ENCODE measurements around the gene FGF14.

The FGF14 gene

DNA sequence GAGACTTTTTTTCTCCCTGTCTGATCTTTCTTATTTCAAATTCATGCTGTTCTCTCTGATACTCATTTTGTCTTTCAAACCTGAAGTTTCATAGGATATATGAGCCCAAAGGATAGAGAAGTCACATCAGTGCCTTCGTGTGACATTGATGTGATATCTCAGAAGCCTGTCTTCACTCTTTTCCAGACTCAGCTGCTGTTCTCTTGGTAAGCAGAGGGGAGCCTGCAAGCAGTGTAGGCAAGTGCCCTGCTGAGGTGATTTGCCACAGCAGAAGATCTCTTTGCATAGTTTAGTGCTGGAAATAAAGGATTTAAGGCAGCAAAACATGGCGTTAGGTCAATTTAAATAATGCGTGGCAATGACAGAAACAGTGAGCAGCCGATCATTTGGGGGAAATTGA lies 602.7 kb downstream of the FGF14 start:
- no peak overlapping the region for H3K4me3 ChIP-seq (replicated peaks; ENCODE audit: low read depth, low read length)
- no peak for TF ChIP-seq CTCF (IDR thresholded peaks at IDR 0.05; ENCODE audit: low read length, missing control alignments)
- no peak for DNase-seq (ENCODE audit: low read depth)

DNA sequence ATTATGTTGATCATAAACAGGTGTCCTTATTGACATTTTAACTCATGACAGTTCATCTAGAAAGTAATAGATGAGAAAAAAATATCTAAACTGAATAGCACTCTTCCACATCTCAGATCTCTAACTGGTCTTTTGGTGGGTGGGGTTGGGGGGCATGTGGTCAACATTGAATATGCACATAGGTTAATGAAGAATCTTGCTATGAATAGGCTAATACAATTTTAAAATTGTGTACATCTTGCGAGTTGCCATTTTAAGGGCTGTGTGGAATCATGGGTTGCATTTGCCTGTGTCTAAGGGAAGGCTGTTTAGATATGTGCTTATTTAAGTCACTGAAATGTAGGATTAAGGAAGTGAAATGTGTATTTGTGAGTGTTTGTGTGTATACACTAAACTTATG lies 603.4 kb downstream of the FGF14 start:
- DNase-seq (ENCODE audit: low read depth): no peak
- no peak for TF ChIP-seq CTCF (IDR thresholded peaks at IDR 0.05; ENCODE audit: low read length, missing control alignments)
- no peak overlapping the region for H3K4me3 ChIP-seq (replicated peaks; ENCODE audit: low read depth, low read length)

- no peak for TF ChIP-seq CTCF (IDR thresholded peaks at IDR 0.05; ENCODE audit: low read length, missing control alignments)
- H3K4me3 ChIP-seq (replicated peaks; ENCODE audit: low read depth, low read length): no peak overlapping the region
- no peak for DNase-seq (ENCODE audit: low read depth)
These were observed 606.4 kb downstream of the FGF14 start for GRCh38 chr13:101795460-101795859.

- DNase-seq (ENCODE audit: low read depth): no peak
- TF ChIP-seq CTCF (IDR thresholded peaks at IDR 0.05; ENCODE audit: low read length, missing control alignments): no peak
- H3K4me3 ChIP-seq (replicated peaks; ENCODE audit: low read depth, low read length): no peak overlapping the region
These were observed 606.8 kb downstream of the FGF14 start for GRCh38 chr13:101795025-101795424.

DNA sequence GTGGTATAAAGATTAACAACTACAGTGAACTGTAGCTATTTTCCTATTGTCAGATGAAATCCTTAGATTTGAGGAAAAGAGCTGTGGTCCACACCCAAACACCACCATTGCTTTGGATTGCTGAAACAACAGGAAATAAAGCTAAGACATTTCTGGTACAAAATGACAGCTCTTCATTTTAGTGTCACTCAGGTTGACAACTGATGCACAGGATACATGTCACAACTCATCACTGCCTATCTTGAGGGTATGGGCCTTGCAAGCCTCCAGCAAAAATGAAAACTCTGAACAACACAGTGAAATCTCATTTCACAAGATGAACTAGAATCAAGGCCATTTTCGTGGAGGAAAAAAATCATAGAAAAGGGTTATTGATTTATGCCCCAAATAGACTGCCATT lies 609.7 kb downstream of the FGF14 start:
- H3K4me3 ChIP-seq (replicated peaks; ENCODE audit: low read depth, low read length): no peak overlapping the region
- TF ChIP-seq CTCF (IDR thresholded peaks at IDR 0.05; ENCODE audit: low read length, missing control alignments): no peak

GRCh38 chr13:101785858-101786257 lies 616.0 kb downstream of the FGF14 start:
- DNase-seq (ENCODE audit: low read depth): peak; percentile 3
- no peak overlapping the region for H3K4me3 ChIP-seq (replicated peaks; ENCODE audit: low read depth, low read length)
- TF ChIP-seq CTCF (IDR thresholded peaks at IDR 0.05; ENCODE audit: low read length, missing control alignments): no peak

More for the DNA sequence above, 609.7 kb downstream of the FGF14 start:
- no peak for DNase-seq (ENCODE audit: low read depth)

GRCh38 chr13:101784313-101784712 lies 617.5 kb downstream of the FGF14 start:
- no peak for DNase-seq (ENCODE audit: low read depth)
- H3K4me3 ChIP-seq (replicated peaks; ENCODE audit: low read depth, low read length): no peak overlapping the region
- TF ChIP-seq CTCF (IDR thresholded peaks at IDR 0.05; ENCODE audit: low read length, missing control alignments): no peak
